SK-N-SH treated with all-trans-retinoic acid at 6 μM for 48 hours (cell line): ENCODE results near the gene DENND1A.

Experiments
- ATAC-seq: fragments of 200-7000 bp; cut with Tn5 transposase; 3 replicates; pipeline ENCODE4 v1.9.1; 2020; ENCODE audit warnings: mild to moderate bottlenecking, moderate library complexity
- ARNTL ChIP-seq: fragments of 450-650 bp; formaldehyde crosslinking; IDR thresholded peaks from 2 replicates; pipeline ENCODE4 v1.5.0; 2020; ENCODE audit warnings: low read depth, mild to moderate bottlenecking, moderate library complexity, borderline replicate concordance
- BACH2 ChIP-seq: fragments of 250-450 bp; sonication (Bioruptor Pico); IDR thresholded peaks from 2 replicates; pipeline ENCODE4 v1.9.0; 2021; ENCODE audit warnings: mild to moderate bottlenecking, borderline replicate concordance
- CREB5 ChIP-seq: fragments of 250-450 bp; sonication (Bioruptor Pico); IDR thresholded peaks from 2 replicates; pipeline ENCODE4 v1.5.1; 2020; ENCODE audit warnings: low read depth, mild to moderate bottlenecking, moderate library complexity
- CSDC2 ChIP-seq: fragments of 250-450 bp; sonication (Bioruptor Pico); IDR thresholded peaks from 2 replicates; pipeline ENCODE4 v1.5.0; 2020; ENCODE audit warnings: mild to moderate bottlenecking, moderate library complexity
- CSRNP3 ChIP-seq: fragments of 250-450 bp; sonication (Bioruptor Pico); IDR thresholded peaks from 2 replicates; pipeline ENCODE4 v1.5.1; 2021; ENCODE audit warnings: mild to moderate bottlenecking, moderate library complexity
- ESRRG ChIP-seq: fragments of 250-450 bp; sonication (Bioruptor Pico); IDR thresholded peaks from 2 replicates; pipeline ENCODE4 v1.6.1; 2021; ENCODE audit warnings: mild to moderate bottlenecking
- GLIS3 ChIP-seq: fragments of 250-450 bp; sonication (Bioruptor Pico); IDR thresholded peaks from 2 replicates; pipeline ENCODE4 v1.5.0; 2020; ENCODE audit warnings: mild to moderate bottlenecking, moderate library complexity
- ISL1 ChIP-seq: fragments of 250-450 bp; sonication (Bioruptor Pico); IDR thresholded peaks from 2 replicates; pipeline ENCODE4 v2.1.2; 2022; ENCODE audit warnings: mild to moderate bottlenecking, moderate library complexity
- OSR1 ChIP-seq: fragments of 250-450 bp; sonication (Bioruptor Pico); IDR thresholded peaks from 2 replicates; pipeline ENCODE4 v1.8.0; 2022; ENCODE audit warnings: moderate library complexity, mild to moderate bottlenecking, inconsistent platforms
- POU6F1 ChIP-seq: fragments of 250-450 bp; sonication (Bioruptor Pico); IDR thresholded peaks from 2 replicates; pipeline ENCODE4 v1.8.0; 2021; ENCODE audit warnings: low read depth, mild to moderate bottlenecking, moderate library complexity, borderline replicate concordance
- PPARA ChIP-seq: fragments of 250-450 bp; sonication (Bioruptor Pico); IDR thresholded peaks from 2 replicates; pipeline ENCODE4 v1.5.0; 2020; ENCODE audit warnings: mild to moderate bottlenecking, borderline replicate concordance
- RARB ChIP-seq: fragments of 250-450 bp; sonication (Bioruptor Pico); IDR thresholded peaks from 2 replicates; pipeline ENCODE4 v1.8.0; 2021; ENCODE audit warnings: mild to moderate bottlenecking, moderate library complexity
- SNAI2 ChIP-seq: fragments of 250-450 bp; sonication (Bioruptor Pico); IDR thresholded peaks from 2 replicates; pipeline ENCODE4 v1.5.0; 2020; ENCODE audit warnings: mild to moderate bottlenecking, moderate library complexity
- TCF4 ChIP-seq: fragments of 250-450 bp; sonication (Bioruptor Pico); IDR thresholded peaks from 2 replicates; pipeline ENCODE4 v1.8.0; 2021; ENCODE audit warnings: mild to moderate bottlenecking, moderate library complexity, borderline replicate concordance
- TOX ChIP-seq: fragments of 250-450 bp; sonication (Bioruptor Pico); IDR thresholded peaks from 2 replicates; pipeline ENCODE4 v1.8.0; 2021; ENCODE audit warnings: mild to moderate bottlenecking, moderate library complexity, borderline replicate concordance
- TSHZ2 ChIP-seq: fragments of 250-450 bp; sonication (Bioruptor Pico); IDR thresholded peaks from 2 replicates; pipeline ENCODE4 v1.5.0; 2020; ENCODE audit warnings: mild to moderate bottlenecking, moderate library complexity
- ZC3H10 ChIP-seq: fragments of 250-450 bp; sonication (Bioruptor Pico); IDR thresholded peaks from 2 replicates; pipeline ENCODE4 v1.5.1; 2021; ENCODE audit warnings: mild to moderate bottlenecking, moderate library complexity
- ZFP3 ChIP-seq: fragments of 250-450 bp; sonication (Bioruptor Pico); IDR thresholded peaks from 2 replicates; pipeline ENCODE4 v1.5.0; 2020; ENCODE audit warnings: mild to moderate bottlenecking, moderate library complexity
- ZFP30 ChIP-seq: fragments of 450-650 bp; formaldehyde crosslinking; IDR thresholded peaks from 2 replicates; pipeline ENCODE4 v1.5.0; 2022; ENCODE audit warnings: mild to moderate bottlenecking, moderate library complexity
- ZNF565 ChIP-seq: fragments of 450-650 bp; formaldehyde crosslinking; conservative IDR thresholded peaks from 2 replicates; pipeline ENCODE4 v1.5.0; 2020; ENCODE audit warnings: low read depth, mild to moderate bottlenecking, moderate library complexity
- ZNF8 ChIP-seq: fragments of 450-650 bp; formaldehyde crosslinking; IDR thresholded peaks from 2 replicates; pipeline ENCODE4 v1.5.0; 2020; ENCODE audit warnings: mild to moderate bottlenecking, moderate library complexity

Gene DENND1A

GRCh38 chr9:123651871-123652270, 278.1 kb downstream of the DENND1A start (continued):
- TF ChIP-seq CREB5 (CRISPR knock-in tag) (no peak), CSRNP3 (no peak), CSDC2 (CRISPR knock-in tag) (no peak), ISL1 (CRISPR knock-in tag) (no peak), ZFP3 (CRISPR knock-in tag) (no peak), GLIS3 (no peak), RARB (CRISPR knock-in tag) (no peak), SNAI2 (CRISPR knock-in tag) (no peak), BACH2 (CRISPR knock-in tag) (no peak)

- no peak for ATAC-seq
- TF ChIP-seq ZNF565 (CRISPR knock-in tag) (no peak), ZC3H10 (no peak), ZFP30 (CRISPR knock-in tag) (no peak), ZFP3 (CRISPR knock-in tag) (no peak), ISL1 (CRISPR knock-in tag) (no peak), POU6F1 (CRISPR knock-in tag) (no peak)
Measured at GRCh38 chr9:123651273-123651672, 278.7 kb downstream of the DENND1A start.

GRCh38 chr9:123649909-123650308, 280.0 kb downstream of the DENND1A start:
- TF ChIP-seq TCF4 (CRISPR knock-in tag) = no peak
- no peak for TF ChIP-seq ESRRG (CRISPR knock-in tag)
- TF ChIP-seq SNAI2 (CRISPR knock-in tag) = no peak
- no peak for TF ChIP-seq ZNF565 (CRISPR knock-in tag)
- no peak for TF ChIP-seq ISL1 (CRISPR knock-in tag)
- no peak for TF ChIP-seq TOX (CRISPR knock-in tag)
- TF ChIP-seq PPARA (CRISPR knock-in tag) = no peak
- TF ChIP-seq ZFP3 (CRISPR knock-in tag) = no peak
- TF ChIP-seq, all 23 proteins: peak for 0
- no peak for ATAC-seq

- no peak for ATAC-seq
Measured at GRCh38 chr9:123647145-123647544, 282.8 kb downstream of the DENND1A start.

More at GRCh38 chr9:123647145-123647544, 282.8 kb downstream of the DENND1A start:
- TF ChIP-seq ZNF565 (CRISPR knock-in tag) (no peak), ESRRG (CRISPR knock-in tag) (no peak), ARNTL (CRISPR knock-in tag) (no peak), TSHZ2 (CRISPR knock-in tag) (no peak), CSDC2 (CRISPR knock-in tag) (no peak), OSR1 (no peak), RARB (CRISPR knock-in tag) (no peak), BACH2 (CRISPR knock-in tag) (no peak), CREB5 (CRISPR knock-in tag) (no peak), POU6F1 (CRISPR knock-in tag) (no peak), ZNF8 (CRISPR knock-in tag) (no peak), ISL1 (CRISPR knock-in tag) (no peak), SNAI2 (CRISPR knock-in tag) (no peak), ZFP3 (CRISPR knock-in tag) (no peak), TCF4 (CRISPR knock-in tag) (no peak)
